Myometrial cell (primary cell): ENCODE data around the gene OR52I1. TPM values are rescaled to one million over a fixed set of nuclear protein-coding genes. Genes with fewer than 3 reads are reported as not detected.

Source experiments
- total RNA-seq: library from RNA; depleted of rRNA; stranded (reverse); fragments of >200 nt; gene quantifications from 2 replicates; pipeline ENCODE4 v1.2.3, GENCODE V29; 2015

Gene OR52I1
- total RNA-seq = not detected in 2 replicates

GRCh38 chr11:4593739-4594138, at the start of gene OR52I1:
TSS of gene OR52I1 (plus strand) at chr11:4594039. CDS start at chr11:4594039, 0 bp downstream.

DNA sequence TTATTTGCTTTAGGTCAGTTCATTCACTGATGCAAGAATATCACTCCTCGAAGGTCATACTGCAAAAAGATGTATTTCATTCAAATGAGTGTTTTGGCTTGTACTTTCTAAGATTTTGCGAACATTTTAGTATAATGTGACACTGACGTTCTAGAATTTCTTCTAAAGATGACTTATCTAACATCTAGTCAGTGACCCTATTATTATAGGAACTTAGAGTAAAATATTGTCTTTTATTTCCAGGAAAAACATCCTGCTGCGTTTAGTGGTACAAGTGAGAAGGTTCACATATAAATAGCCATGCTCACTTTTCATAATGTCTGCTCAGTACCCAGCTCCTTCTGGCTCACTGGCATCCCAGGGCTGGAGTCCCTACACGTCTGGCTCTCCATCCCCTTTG, 48.9 kb upstream of the OR52I1 start, which contains the start of gene OR52M1:
OR52M1 (plus strand) TSS at position 301 of the 400 bp plus-strand sequence; CDS start at position 301, 0 bp downstream.

DNA sequence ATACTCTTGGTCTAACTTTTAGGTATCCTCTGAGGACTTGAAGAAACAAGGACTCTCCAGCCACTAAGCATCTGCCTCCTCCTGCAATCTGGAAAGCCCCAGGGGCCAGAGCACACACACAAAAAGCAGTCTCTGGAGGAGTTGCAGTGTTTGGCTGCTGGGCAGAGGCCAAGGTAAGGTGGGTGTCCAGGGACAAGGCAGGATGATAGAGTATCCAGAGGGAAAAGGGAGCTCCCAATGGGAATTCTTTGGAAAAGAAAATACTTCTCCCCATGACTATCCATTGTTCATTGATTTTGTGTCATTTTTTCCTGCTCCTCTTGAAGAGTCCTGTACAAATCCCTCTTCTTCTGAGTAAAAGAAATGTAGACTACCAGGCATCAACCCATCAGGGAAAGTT, 12.4 kb upstream of the OR52I1 start, which contains the start of gene OR52I2:
OR52I2 (plus strand) TSS at position 301 of the 400 bp plus-strand sequence.

DNA sequence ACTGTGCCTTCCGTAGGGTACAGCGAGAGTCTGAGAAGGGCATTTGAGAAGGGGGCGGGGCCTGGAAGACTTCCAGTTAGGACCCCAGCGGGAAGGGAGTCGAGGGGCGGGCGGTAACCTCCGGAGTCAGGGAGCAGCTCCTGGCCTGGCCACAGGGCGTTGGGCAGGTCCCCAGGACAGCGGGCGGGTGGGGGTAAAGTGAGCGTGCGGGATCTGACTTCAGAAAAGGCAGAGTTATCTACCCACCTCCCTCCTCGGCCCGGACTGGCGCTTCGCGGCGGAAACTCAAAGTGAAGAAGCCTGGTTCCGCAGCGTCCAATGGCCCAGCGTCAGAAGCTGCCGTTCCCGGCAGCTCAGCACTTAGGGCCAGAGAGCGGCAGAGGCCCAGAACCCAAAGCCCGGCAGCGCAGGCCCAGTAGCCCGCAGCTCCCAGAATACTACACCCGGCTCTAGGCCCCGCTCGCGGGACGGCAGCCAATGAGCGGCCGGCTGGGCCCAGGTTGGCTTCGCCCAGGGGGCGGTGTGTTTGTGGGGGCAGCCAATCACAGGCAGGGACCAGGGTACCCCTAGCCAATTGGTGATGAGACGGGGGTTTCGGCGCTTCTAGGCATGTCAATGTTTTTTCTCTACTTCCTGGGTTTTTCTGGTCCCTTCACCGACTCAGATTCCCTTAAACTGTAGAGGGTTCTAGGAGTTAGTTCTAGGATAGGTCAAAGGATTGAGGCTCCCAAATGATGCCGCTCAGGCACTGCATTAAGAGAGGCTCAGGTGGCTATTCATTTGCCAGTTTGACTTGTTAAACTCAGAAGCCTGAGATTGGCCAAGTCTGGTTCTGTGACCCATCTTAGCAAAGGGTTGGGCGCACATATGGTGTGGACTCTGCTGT, 14.2 kb downstream of the OR52I1 start, which contains the start of gene TRIM68:
TRIM68 (minus strand) TSS at position 451 of the 886 bp plus-strand sequence. CDS start 2,727 bp downstream, outside the sequence.

GRCh38 chr11:4636962-4637661, 43.3 kb downstream of the OR52I1 start, which contains the start of gene OR51D1:
TSS of gene OR51D1 (plus strand) at chr11:4637477. CDS start at chr11:4639791, 2,314 bp downstream.

GRCh38 chr11:4643682-4644081, 49.8 kb downstream of the OR52I1 start, which contains the start of gene OR51E1:
TSS of gene OR51E1 (plus strand) at chr11:4643982. CDS start at chr11:4652527, 8,545 bp downstream.

Other genes starting within 250 kb of the OR52I1 start
- gene OR52B4, start 225.7 kb upstream of the OR52I1 start, total RNA-seq = not detected in 2 replicates
- gene TRIM21, start 200.3 kb upstream of the OR52I1 start, total RNA-seq = 11.5 and 18.4 TPM in 2 replicates
- gene OR52K2, start 144.7 kb upstream of the OR52I1 start, total RNA-seq = not detected in 2 replicates
- gene OR52K1, start 111.4 kb upstream of the OR52I1 start, total RNA-seq = not detected in 2 replicates
- gene OR52M1, start 48.8 kb upstream of the OR52I1 start, total RNA-seq = not detected in 2 replicates
- gene OR52I2, start 12.3 kb upstream of the OR52I1 start, total RNA-seq = not detected in 2 replicates
- 10.1 and 13.3 TPM in 2 replicates for gene TRIM68, start 14.2 kb downstream of the OR52I1 start, total RNA-seq
- gene OR51D1, start 43.4 kb downstream of the OR52I1 start, total RNA-seq = not detected in 2 replicates
- gene OR51E1, start 49.9 kb downstream of the OR52I1 start, total RNA-seq = not detected in 2 replicates
- gene OR51E2, start 103.8 kb downstream of the OR52I1 start, total RNA-seq = under 0.01 TPM in 1 of 2 replicates, not detected in the other
- gene MMP26, start 110.7 kb downstream of the OR52I1 start, total RNA-seq = not detected in 2 replicates
- gene OR51F1, start 175.9 kb downstream of the OR52I1 start, total RNA-seq = not detected in 2 replicates
- not detected in 2 replicates for gene OR52R1, start 210.3 kb downstream of the OR52I1 start, total RNA-seq
- gene OR51F2, start 227.3 kb downstream of the OR52I1 start, total RNA-seq = not detected in 2 replicates